GDM1 (cell line): ENCODE results near the gene WDPCP.
A peak's percentile ranks its signal among the peaks of the same experiment; 100 is the strongest.
"Not testable (repeated sequence)": the region's sequence is repeated elsewhere in the genome, so short reads cannot be mapped to it uniquely, and the experiment has no call there.

Experiments
- DNase-seq: peaks from one replicate; lab custom pipeline; 2025; lab: John Stamatoyannopoulos, UW

Gene WDPCP

GRCh38 chr2:63590626-63591408 lies 2.5 kb upstream of the WDPCP start:
- peak; percentile 17 for DNase-seq

DNA sequence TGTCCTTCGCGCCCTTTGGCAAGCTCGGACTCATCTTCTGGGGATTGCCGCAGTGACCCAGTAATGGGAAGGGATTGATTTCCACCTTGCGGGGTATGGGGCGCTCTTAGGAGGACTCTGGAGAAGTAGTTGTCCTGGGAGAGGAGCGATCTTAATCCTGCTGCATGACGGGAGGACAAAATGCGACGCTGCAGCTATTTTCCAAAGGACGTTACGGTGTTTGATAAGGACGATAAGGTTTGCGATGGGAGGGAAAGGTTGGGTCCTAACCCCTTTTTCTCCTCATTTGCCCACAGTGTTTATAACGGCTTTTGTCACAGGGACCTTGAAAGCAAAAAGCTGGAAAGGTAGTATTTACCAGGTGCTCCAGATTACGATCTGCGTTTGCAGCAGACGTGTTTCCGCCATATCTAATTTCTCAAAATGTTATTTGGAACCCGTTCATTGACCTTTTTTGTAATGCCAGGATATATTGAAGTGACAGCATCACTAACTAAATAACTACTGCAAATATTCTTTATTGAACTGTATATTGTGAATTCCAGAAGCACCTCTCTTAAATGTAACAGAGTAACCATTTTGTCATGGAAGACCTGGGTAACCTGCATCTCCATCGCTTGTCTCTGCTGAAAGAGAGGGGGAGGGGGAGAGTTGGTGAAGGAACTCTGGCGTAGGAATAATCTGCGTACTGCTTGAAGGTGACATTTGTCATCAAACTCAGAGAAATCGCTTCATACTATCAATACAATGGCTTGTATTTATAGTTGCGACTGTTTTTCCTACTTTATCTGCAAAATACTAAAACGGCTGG lies 1.1 kb upstream of the WDPCP start:
- DNase-seq: no peak

GRCh38 chr2:63587814-63588384 lies 378 bp downstream of the WDPCP start:
- DNase-seq: no peak

DNA sequence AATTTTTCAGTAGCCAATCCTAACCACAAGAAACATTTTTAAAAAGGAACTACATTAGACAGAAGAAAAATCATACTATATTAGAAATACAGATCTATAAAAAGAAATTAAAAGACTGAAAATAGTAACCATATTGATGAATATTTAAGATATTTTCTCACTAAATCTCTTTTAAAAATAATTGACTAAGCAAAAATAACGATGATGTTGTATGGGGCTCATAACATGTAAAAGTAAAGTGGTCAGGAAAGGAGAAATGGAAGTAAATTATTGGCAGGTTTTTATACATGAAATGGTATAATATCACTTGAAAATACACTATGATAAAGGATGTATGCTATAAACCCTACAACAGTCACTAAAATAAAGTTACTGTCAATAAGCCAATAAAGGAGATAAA lies 5.4 kb downstream of the WDPCP start:
- no peak for DNase-seq

- DNase-seq: no peak
These were observed 6.8 kb downstream of the WDPCP start for GRCh38 chr2:63581298-63581961.

- DNase-seq: no peak
These were observed 7.5 kb downstream of the WDPCP start for GRCh38 chr2:63580651-63581297.

- DNase-seq: no peak
These were observed 9.5 kb downstream of the WDPCP start for GRCh38 chr2:63578767-63579166.

GRCh38 chr2:63576546-63576945 lies 11.7 kb downstream of the WDPCP start:
- no peak for DNase-seq

DNA sequence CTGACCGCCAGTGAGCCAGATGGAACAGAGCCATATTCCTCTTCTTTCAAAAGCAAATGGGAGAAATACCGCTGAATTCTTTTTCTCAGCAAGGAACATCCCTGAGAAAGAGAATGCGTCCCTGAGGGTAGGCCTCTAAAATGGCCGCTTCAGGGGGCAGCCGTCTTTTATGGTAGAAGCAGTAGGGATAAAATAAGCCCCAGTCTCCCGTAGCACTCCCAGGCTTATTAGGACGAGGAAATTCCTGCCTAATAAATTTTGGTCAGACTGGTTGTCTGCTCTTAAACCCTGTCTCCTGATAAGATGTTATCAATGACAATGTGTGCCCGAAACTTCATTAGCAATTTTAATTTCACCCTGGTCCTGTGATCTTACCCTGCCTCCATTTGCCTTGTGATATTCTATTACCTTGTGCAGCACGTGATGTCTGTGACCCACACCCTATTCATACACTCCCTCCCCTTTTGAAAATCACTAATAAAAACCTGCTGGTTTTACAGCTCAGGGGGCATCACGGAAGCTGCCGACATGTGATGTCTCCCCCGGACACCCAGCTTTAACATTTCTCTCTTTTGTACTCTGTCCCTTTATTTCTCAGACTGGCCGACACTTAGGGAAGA lies 14.4 kb downstream of the WDPCP start:
- DNase-seq: not testable (repeated sequence)

- not testable (repeated sequence) for DNase-seq
These were observed 15.3 kb downstream of the WDPCP start for GRCh38 chr2:63573026-63573425.

DNA sequence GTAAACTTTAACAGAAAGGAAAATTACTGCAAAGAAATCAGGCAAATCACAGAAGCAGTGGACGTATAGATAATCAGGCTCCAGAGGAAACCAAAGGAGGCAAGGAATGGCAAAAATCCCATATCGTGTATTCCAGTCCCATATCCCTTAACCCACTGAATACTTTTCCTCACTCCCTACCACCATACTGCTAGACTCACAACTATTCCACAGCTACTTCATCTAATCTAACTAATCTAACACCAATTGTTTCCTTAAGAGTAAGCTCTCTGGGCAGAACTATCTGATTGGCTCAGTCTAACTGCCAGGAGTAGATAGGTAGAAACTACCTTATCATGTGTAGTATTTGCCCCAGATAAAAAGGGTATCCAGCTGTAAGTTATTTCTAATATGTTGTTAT lies 16.3 kb downstream of the WDPCP start:
- DNase-seq: no peak

DNA sequence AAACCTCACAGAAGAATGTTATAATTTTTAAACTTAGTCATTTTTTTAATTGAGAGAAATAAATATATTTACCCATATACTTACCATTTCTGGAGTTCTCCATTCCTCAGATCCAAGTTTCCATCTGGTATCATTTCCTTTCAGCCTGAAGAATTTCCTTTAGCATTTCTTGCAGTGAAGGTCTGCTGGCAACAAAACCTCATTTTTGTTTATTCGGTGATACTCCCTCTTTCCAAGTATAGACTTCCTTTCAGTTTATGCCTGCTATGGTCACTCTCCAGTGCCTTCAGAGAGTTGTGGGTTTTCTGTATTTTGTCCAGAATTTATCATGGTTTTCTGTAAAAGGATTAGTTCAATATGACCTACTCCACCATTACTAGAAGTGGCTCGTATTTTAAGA lies 17.0 kb downstream of the WDPCP start:
- DNase-seq: no peak

DNA sequence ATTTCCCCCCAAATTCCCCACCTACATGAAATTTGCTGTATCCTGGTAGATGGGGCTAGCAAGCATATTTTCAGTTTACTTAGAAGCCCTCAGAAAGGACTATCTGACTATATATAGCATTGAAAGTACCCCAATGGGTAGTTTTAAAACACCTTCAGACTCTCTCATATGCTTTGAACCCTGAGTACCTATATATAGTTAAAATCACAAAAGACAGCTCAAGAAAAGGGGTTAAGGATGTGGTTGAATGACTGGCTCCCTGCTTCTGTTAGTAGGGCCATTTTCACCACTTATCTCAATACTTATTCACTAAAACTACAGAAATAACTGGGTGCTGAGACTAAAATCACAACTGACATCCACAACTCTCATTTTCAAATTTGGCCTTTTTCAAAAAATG lies 18.5 kb downstream of the WDPCP start:
- no peak for DNase-seq

- no peak for DNase-seq
These were observed 25.5 kb downstream of the WDPCP start for GRCh38 chr2:63562751-63563150.

DNA sequence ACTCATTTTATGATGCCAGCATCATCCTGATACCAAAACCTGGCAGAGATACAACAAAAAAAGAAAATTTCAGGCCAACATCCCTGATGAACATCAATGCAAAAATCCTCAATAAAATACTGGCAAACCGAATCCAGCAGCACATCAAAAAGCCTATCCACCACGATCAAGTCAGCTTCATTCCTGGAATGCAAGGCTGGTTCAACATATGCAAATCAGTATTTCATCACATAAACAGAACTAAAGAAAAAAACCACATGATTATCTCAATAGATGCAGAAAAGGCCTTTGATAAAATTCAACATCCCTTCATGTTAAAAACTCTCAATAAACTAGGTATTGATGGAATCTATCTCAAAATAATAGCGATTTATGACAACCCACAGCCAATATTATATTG lies 29.4 kb downstream of the WDPCP start:
- DNase-seq: not testable (repeated sequence)

DNA sequence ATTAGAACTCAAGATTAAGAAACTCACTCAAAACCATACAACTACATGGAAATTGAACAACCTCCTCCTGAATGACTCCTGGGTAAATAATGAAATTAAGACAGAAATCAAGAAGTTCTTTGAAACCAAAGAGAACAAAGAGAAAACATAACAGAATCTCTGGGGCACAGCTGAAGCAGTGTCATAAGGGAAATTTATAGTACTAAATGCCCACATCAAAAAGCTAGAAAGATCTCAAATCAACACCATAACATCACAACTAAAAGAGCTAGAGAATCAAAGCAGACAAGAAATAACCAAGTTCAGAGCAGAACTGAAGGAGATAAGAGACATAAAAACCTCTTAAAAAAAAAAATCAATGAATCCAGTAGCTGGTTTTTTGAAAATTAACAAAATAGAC lies 30.5 kb downstream of the WDPCP start:
- not testable (repeated sequence) for DNase-seq

DNA sequence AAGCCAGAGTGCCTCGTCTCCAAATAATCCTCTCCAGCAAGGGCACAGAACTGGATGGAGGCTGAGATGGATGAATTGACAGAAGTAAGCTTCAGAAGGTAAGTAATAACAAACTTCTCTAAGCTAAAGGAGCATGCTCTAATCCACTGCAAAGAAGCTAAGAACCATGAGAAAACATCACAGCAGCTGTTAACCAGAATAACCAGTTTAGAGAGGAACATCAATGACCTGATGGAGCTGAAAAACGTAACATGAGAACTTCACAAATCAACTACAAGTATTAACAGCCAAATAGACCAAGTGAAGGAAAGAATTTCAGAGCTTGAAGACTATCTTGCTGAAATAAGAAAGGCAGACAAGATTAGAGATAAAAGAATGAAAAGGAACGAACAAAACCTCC lies 32.3 kb downstream of the WDPCP start:
- DNase-seq: no peak

DNA sequence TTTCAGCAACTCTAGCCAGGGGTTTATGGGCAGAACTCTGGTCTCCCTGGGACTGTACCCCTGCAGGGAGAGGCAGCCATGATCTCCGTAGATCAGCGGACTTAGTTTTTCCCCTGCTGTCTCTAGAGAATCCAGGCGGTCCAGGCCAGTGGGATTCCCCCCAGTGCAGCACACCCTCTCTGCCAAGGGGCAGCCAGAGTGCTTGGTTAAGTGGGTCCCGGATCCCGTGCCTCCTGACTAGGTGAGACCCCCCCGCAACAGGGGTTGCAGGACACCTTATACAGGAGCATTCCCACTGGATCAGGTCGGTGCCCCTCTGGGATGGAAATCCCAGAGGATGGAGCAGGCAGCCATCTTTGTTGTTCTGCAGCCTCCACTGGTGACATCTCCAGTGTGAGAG lies 33.0 kb downstream of the WDPCP start:
- no peak for DNase-seq

DNA sequence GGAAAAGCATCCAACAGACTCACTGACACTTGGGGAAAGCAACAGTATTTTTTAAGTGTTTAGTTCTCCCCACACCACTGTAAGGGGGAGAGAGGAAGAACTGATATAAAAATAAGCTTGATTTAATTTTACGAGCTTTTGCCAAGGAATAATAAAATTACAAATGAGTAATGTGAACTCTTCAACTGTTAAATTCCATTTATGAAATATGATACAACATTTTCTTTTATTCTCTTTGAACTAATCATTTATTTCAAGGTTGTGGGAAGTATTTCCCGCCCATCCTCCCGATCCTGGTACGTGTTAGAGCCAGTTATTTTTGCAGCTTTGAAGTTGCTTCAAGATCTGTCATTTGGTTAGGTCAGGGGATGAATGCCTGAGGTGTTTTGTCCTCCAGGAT lies 35.2 kb downstream of the WDPCP start:
- no peak for DNase-seq

- no peak for DNase-seq
These were observed 43.3 kb downstream of the WDPCP start for GRCh38 chr2:63545023-63545422.

GRCh38 chr2:63544017-63544627 lies 44.2 kb downstream of the WDPCP start:
- DNase-seq: no peak
